CD4-positive, alpha-beta T cell treated with Interleukin-4 for 4 hours (primary cell): ENCODE measurements around the gene ATAD3C.
"Not testable (repeated sequence)": the region's sequence is repeated elsewhere in the genome, so short reads cannot be mapped to it uniquely, and the experiment has no call there.

Experiments
- DNase-seq: peaks from one replicate; pipeline ENCODE4 v3.0.0-alpha.2; 2020

Gene ATAD3C

DNA sequence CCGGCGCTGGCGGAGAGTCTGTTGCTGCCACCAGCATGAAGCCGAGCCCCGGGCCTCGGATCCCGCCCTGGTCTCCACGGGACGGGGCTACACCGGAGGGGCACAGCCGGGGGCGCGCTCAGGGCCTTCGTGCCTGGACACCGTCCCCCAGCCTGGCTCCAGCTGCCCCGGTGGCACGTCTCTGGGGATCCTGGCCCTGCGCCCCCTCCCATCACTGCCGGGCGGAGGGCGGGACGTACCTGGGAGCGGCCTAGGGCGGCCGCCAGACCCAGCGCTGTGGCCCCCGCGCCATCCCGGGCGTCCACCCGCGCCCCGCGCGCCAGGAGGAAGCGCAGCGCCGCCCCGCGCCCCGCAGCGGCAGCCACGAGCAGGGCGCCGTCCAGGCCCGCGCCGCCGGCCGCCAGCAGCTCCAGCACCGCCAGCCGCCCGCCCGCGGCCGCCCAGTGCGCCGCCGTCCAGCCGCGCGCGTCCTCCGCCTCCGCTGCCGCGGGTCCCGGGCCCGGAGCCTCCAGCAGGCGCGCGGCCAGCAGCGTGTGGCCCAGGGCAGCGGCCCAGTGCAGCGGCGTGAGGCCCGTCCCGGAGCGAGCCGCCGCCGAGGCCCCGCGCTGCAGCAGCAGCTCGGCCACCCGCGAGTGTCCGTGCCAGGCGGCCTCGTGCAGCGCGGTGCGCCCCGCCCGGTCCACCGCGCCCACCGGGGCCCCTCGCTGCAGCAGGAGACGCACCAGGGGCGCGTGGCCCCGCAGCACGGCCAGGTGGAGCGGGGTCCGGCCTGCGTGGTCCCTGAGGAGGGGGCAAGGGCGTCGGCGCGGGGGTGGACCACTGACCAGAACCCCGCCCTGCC, 29.5 kb upstream of the ATAD3C start:
- no peak for DNase-seq

DNA sequence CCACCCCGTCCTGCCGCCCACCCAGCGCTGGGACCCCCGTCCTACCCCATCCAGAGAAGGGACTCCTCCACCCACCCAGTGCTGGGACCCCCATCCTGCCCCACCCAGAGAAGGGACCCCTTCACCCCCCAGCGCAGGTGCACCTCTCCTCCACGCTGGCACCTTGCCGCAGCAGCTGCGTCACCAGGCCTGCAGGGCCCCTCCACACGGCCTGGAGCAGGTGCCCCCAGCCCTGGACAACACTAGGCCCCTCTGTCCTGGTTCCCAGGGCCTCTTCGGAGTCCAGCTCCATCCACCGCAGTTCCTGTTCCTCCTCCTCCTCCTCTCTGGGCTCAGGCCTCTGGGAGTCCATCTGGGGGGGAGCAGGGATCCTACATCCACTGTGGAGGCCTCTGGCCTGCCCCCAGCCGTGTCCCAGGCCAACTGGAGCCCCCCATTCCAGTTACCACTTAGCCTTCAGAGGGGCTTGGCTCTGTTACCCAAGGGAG, 28.8 kb upstream of the ATAD3C start:
- DNase-seq = no peak

DNA sequence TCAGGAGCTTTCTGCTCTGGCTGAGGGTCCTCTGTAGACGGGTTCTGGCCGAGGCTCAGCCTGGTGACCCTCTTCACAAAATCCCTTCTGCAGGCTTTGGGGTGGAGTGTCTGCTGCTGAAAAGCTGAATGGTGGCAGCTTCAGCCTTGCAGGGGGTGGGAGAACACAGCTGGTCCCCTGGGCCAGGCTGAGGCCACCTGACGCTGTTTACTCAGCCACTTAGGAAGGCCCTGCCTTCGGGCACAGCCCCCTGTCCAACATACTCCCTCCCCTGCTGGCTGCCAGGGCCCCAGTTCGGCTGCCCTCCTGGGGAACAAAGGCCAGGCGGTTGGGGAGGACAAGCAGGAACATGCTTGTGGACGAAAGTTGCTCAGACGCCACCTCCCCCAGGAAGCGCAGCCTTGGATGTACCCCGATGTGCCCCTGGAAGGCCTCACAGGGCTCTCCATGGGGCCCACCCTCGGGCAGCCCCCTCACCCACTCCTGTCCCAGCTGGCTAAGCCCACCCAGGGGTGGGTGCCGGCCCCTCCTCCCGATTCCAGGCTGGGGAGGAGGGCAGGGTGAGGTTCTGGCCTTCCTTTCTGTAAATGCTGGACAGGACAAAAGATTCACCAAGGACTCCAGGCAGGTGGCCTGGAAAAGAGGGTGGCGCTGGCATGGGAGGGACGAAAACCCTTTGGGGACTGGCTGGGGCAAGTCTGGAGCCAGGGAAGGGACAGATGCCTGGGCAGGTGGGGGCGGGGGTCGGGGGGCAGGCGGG, 28.2 kb upstream of the ATAD3C start, which contains the start of gene ANKRD65:
Gene ANKRD65 (minus strand): TSS at position 130 of the 760 bp plus-strand sequence. CDS start 271 bp downstream, outside the sequence.
- no peak for DNase-seq

DNA sequence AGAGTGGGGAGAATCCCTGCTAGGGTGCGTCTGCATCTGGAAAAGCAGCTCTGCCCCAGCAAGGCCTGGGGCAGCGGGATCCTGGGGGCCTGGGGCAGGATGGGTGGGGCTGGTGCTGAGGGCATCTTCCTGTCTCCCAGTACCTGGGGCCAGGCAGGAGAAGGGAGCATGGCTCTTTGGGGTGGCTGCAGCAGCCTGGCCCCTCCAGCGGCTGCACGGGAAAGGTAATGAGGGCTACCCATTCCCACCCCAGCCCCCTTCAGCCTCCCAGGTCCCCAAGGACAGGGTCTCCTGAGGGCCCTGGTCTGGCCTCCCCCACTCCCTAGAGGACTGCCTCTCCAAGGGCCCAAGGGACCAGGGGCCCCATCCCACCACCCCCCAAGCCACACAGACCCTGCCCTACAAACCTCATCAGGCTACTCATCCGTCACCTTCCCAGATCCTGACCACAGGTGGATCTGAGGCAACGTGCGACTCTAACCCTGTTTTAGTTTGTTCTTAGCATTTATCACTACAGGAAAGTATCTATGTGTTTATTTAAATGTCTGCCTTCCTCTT, 27.5 kb upstream of the ATAD3C start:
- no peak for DNase-seq

DNA sequence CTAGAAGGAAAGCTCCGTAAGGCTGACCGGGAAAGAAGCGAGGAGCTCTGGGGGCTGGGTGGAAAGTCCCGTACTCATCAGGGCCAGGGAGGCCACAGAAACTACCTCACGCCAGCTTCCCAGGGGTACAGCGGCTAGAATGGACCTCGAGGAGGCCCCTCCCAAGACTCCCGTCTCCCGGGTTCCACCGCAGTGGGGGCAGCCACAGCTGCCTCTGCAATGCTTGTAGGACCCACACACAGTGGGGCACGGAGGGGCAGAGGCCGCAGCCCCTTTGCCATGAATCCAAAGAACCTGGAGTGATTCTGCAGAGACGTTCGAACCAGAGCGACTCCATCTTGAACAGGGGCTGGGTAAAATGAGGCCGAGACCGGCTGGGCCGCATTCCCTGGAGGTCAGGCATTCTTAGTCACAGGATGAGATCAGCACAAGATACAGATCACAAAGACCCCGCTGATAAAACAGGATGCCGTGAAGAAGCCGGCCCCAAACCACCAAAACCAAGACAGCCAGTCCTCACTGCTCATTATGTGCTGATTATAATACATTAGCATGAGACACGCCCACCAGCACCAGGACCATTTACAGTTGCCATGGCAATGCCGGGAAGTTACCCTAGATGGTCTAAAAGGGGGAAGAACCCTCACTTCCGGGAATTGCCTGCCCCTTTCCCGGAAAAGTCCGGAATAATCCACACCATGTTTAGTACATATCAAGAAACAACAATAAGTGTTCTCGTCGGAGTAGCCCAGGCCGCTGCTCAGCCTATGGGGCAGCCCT, 26.8 kb upstream of the ATAD3C start:
- no peak for DNase-seq

DNA sequence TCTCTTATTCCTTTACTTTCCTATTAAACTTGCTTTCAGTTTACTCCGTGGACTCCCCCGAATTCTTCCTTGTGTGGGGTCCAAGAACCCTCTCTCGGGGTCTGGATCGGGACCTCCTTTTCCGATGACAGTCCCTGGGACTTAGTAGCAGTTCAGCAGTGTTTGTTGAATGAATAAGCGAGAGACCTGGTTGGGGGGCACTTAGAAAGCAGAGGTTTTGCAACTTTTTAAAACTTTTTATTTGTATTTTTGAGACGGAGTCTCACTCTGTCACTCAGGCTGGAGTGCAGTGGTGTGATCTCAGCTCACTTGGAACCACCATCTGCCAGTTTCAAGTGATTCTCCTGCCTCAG, 26.3 kb upstream of the ATAD3C start:
- no peak for DNase-seq

DNA sequence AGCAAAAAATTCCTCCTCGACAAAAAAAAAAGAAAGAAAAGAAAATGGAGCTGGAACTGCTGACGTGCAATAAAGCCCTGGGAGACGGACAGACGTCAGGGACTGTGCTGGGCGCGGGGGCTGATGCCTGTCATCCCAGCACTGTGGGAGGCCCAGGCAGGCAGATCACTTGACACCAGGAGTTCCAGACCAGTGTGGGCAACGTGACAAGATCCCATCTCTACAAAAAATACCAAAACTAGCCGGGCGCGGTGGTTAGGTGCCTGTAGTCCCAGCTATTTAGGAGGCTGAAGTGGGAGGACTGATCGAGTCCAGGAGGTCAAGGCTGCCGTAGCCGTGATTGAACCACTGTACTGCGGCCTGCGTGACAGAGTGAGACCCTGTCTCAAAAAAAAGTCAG, 24.8 kb upstream of the ATAD3C start:
- no peak for DNase-seq

DNA sequence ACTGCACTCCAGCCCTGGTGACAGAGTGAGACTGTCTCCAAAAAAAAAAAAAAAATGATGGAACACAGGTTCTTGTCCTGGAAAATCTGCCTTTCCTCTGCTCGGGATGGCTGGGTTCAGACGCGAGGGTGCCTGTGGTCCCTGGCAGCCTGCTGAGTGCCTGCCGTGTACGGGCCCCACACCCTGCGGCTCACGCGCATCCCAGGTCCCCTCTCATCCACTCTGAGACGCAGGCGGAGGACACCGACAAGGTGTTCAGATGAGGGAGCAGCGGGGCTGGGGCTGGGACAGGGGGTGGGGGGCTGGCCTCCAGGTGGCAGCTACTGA, 24.1 kb upstream of the ATAD3C start:
- DNase-seq = no peak

DNA sequence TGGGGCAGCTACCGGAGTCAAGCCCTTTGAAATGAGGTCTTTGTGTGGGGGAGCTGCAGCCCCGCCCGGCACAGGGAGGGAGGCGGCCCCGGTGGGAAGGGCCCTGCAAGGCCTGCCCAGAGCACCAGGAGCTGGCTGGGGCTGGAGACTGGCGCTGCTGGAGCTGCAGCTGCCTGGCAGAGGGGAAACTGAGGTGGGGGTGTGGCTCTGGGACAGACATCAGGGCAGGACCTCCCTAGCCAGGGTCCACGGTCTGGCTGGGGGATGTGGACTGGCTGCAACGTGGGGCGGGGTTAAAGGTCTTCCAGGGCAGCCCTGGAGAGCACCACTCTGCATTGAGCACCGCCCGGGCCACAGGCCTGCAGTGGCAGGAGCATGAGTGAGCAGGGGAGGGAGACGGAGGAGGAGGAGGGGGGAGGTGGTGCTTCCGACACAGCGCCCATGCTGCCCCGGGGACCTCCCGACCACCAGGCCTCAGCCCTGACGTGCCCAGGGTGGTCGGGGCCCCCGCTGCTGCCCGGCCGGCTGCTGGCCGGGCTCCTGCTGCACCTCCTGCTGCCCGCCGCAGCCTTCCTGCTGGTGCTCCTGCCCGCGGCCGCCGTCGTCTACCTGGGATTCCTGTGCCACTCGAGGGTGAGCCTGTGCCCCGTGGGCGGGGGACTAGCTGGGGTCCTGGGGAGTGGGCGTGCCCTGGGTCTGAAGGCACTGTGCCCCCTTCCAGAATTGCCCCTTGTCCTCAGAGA, 23.6 kb upstream of the ATAD3C start:
- DNase-seq = no peak

DNA sequence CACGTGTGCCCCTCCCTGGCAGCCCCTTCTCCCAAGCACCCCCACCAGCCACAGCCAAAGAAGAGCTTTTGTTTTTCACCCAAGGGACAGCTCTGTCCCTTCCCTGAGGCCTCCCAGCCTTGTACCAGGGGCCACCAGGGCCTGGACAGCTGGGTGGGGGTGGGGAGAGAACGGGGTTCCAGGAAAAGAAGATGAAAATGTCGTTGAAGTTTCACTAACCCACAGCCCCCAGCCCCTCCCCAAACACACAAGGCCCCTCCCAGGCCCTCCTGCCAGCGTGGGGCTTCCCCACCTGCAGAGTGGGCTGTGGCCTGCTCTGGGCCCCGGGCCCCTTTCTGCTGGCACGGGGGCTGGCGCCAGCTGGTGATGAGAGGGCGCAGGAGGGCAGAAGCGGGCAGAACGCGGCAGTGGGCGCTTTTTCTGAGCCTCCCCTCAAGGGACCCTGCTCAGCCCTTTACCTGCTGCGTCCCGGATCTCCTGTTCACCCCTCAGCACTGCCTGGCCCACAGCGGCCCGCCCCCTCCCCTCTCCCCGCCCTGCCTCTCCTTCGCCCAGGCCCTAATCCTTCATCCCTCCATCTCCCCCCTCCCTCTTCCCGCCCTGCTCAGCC, 22.9 kb upstream of the ATAD3C start:
- no peak for DNase-seq

DNA sequence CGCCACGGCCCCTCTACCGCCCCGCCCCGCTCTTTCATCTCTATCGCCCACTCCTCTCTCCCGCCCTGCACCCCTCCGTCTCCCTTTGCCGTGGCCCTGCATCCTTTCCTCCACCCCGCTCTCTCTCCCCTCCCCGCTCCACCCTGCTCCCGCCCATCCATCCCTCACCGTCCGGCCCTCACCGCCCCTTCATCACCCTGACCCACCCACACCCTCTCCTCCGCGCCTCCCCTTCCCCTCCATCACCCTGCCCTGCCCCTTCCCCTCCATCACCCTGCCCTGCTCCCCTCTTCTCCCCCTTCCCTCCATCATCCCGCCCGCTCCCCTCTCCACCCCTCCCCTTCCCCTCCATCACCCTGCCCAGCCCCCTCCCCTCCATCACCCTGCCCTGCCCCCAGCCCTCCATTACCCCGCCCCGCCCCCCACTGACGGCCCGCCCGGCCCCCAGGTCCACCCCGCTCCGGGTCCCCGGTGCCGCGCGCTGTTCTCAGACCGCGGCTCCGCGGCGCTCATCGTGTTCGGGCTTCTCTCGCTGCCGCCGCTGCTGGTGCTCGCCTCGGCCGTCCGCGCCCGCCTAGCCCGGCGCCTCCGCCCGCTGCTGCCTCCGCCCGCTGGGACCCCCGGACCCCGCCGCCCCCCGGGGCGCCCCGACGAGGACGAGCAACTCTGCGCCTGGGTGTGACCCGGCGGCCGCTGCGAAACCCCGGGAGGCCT, 22.2 kb upstream of the ATAD3C start:
- no peak for DNase-seq

DNA sequence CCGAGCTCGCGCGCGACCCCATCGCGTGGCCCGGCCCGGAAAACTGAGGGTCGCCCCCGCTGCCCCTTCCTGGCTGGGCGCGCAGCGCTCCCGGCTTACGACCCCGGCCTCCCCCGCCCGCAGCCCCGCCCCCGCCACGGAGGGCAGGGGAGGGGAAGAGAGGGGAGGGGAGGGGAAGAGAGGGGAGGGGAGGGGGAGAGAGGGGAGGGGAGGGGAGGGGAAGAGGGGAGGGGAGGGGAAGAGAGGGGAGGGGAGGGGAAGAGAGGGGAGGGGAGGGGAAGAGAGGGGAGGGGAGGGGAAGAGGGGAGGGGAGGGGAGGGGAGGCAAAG, 21.7 kb upstream of the ATAD3C start:
- DNase-seq = no peak

DNA sequence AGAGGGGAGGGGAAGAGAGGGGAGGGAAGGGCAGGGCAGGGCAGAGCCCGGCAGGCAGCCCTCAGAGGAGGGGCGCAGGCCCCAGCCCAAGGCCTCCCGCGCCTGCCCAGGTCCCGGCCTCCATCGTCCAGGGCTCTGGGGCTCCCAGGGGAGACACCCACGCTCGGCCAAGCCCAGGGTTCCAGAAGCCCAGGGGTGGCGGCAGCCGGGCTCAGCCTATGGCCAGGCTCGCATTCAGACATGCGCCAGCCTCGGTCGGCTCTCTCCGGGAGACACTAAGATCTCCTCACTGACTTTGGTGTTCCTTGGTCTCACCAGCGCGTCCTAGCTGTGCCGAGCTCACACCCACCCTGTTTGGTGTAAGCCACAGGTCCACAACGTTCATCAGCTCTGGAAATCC, 21.3 kb upstream of the ATAD3C start:
- no peak for DNase-seq

DNA sequence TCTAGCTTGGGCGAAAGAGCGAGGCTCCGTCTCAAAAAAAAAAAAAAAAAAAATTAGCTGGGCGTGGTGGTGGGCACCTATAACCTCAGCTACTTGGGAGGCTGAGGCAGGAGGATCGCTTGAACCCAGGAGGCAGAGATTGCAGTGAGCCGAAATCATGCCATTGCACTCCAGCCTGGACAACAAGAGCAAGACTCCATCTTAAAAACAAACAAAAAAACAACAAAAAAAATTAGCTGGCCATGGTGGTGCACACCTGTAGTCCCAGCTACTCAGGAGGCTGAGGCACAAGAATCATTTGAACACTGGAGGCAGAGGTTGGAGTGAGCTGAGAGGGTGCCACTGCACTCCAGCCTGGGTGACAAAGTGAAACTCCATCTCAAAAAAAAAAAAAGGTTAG, 20.5 kb upstream of the ATAD3C start:
- DNase-seq = not testable (repeated sequence)

DNA sequence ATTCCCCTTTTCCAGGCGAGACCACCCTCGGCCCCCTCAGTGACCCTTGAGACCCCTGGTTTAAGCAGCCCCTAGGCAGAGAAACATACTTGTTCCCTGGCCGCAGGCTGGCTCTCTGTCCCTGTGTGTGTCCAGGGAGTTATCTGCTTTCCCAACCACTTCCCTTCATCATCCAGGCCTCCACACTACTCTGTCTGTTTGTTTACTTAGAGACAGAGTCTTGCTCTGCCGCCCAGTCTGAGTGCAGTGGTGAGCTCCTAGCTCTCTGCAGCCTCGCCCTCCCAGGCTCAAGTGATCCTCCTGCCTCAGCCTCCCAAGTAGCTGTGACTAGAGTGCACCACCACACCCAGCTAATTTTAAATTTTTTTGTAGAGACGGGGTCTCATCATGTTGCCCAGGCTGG, 19.8 kb upstream of the ATAD3C start:
- no peak for DNase-seq

DNA sequence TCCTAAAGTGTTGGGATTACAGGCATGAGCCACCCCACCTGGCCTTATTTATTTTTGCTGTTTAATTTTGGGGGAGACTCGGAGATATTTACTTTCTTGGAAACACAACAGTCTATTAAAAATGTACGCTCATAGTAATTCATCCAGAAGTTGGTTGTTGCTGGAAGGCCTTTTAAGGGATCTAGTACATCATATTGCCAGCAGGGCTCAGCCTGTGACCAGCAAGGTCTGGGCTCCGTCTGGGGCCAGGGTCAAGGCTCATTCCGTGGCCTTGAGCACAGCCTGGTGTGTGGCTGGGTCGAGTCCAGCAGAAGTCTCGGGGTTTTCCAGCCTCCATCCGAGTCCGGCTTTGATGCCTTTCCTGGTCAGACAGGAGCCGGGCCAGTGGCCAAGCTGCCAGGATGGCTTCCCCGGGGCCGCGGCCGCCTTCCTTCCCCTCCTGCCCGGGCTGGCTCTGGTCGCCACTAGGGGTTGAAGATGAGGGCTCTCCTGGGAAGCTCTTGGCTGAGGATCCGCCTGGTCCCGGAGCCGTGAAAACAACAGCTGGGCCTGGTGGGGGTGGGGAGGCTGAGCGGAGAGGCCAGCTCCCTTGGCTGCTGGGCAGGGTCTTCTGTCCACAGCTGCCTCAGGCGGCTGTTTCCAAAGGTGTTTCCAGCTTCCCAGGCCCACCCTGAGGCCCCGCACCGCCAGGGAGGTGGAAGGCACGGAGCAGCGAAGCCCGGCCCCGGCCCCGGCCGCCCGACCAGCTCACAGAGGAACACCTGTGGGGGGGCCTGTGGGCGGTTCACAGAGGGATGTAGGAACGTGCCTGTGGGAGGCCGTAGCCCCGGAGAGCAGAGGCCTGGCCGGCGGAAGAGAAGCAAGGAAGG, 19.1 kb upstream of the ATAD3C start:
- no peak for DNase-seq

DNA sequence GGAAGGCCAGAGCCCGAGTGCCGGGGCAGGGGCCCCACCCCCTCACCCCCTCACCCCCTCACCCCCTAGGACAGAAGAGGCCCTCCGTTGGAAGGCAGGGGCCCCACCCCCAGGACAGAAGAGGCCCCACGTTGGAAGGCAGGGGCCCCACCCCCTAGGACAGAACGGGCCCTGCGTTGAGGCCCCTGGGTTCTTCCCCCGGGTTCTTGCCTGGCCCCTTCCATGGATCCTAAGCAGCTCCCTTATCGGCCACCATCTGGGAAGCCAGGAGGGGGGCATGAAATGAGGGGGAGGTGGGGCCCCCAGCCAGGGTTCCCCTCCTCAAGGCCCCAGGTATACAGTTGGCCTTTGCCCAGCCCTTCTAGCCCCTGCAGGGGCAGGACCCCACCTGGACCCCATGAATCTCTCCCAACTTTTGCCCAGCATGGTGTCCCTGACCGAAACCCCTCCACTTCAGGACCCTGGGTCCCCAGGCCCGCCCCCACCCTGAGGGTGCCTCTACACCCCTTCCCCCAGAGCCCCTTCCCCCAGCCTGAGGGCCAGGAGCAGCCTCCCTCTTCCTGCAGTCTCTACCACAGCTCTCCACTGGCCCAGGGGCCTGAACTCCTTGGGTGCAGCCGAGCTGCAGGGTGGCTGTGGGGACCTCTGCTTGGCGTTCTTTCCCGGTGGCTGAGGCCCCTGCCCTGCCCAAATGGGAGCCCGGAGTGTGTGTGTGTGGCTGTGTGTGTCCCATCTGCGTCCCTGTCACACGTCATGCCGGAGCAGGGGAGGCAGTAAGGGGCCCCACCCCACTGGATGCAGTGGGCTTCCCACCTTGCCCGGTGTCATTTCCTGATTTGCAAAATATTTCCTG, 18.3 kb upstream of the ATAD3C start:
- DNase-seq = no peak

DNA sequence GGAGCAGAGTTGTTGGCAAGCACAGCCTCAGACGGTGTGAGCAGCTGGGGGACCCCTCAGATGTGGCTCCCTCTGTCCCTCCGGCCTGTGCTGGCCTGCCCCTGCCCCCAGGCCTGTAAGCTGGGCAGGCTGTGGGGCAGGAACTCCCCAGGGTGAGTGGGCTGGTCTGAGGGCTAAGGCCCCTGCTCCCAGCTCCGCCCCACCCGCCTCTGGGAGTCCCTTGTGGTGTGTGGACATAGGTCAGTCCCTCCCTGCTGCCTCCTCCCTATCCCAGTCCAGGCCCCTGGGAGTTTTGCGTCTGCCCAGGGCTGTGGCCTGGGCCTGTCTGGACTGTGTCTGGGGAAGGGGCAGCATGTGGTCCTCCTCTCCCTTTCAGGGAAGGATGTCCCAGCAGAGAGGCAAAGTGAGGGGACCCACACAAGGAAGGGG, 17.6 kb upstream of the ATAD3C start:
- no peak for DNase-seq

DNA sequence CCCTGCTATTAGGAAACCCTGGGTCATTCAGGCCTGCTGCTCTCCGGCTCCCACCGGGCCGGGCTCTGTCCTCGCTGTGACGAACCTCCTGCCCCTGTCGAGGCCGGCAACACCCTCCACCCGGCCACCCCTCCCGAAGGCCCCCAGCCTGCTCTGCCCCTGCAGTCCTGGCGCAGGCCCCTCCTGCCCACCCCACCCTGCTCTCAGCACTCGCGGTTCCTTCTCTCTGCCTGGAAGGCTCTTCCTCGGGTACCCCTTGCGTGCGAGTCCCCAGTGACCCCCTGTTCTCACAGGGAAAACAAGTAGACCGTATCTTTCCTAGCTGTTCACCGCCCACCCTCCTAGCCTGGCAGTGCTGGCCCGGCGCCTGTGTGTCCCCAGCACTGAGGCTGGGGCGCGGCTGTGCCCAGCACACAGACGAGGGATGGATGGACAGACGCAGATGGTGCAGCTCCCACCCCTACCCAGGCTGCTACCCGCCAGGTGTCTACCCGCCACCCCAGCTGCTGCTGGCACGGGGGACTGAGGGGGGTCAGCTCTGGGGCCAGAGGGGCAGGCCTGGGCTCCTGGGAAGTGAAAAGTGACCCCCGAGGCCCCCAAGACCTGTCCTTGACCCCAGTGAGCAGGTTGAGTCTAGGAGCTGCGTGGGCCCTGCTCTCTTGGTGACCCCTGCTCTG, 17.1 kb upstream of the ATAD3C start:
- DNase-seq = no peak
